Raji (cell line): ENCODE measurements around the gene FAM170B.

ENCODE experiments used
- POLR2A ChIP-seq: IDR thresholded peaks from 2 replicates; pipeline ENCODE4 v1.6.1; 2011; ENCODE audit warnings: low read depth, low read length, control low read depth; ENCODE audit not compliant: insufficient read depth

The FAM170B gene

DNA sequence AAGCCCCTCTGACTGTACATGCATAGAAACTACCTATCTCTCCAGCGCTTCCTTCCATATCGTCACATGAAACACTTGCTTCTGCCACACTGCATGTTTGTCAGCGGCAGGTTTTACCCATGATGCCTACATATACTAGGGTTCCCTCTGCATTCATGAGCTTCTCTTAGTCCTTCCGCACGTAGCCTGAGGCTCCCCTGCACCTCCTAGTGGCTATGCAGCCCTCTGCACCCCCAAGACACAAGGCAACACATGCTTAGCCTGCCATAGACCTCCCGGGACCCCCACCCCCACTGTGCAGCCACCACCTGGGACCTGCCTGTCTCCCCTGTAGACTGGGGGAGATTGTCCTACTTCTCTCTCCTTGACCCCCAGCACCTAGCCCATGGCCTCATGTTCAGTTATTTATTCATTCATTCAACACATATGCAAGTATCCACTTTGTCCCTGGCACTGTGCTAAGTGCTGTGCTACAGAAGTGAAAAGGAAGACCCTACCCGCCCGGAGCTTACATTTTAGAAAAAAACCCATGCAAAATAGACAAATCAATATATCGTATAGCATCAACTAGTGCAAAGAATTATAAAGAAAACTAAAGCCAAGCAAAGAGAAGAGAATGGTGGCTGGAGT lies 30.9 kb upstream of the FAM170B start:
- no peak for TF ChIP-seq POLR2A

DNA sequence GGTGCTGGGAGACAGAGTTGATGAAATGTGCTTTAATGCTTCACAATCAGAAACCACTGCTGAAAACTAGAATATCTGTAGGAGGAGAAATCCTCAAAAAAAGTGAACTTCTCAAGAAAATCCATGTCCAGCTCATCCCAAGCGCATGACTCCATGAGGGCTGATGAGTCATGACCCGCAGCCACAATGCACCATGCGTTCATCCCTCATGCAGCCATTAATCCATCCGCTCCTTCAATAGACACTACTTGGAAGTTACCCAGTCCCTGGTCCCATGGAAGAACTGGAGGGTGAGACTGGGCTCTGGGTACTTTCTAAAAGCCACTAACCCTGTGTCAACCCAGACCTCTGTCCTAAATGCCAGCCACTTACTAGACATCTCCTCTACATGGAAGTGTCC lies 29.9 kb upstream of the FAM170B start:
- no peak for TF ChIP-seq POLR2A

GRCh38 chr10:49162761-49163310 lies 29.0 kb upstream of the FAM170B start:
- no peak for TF ChIP-seq POLR2A

DNA sequence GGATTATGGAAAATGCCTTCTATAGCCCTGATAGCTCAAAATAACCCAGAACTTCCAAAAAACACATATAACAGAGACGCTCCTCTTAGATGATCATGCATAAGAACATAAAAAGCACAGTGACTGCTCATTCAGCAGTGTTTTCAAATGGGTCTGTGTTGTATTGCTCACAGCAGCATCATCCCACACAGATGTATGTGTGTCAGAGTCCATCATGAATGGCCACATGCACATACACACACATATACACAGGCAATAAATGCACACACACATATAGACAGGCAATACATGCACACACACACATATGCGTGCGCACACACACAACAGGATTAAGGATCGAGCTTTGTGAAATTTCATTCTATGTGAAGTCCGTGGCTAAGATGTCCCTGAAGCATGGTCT lies 28.2 kb upstream of the FAM170B start:
- TF ChIP-seq POLR2A = no peak

DNA sequence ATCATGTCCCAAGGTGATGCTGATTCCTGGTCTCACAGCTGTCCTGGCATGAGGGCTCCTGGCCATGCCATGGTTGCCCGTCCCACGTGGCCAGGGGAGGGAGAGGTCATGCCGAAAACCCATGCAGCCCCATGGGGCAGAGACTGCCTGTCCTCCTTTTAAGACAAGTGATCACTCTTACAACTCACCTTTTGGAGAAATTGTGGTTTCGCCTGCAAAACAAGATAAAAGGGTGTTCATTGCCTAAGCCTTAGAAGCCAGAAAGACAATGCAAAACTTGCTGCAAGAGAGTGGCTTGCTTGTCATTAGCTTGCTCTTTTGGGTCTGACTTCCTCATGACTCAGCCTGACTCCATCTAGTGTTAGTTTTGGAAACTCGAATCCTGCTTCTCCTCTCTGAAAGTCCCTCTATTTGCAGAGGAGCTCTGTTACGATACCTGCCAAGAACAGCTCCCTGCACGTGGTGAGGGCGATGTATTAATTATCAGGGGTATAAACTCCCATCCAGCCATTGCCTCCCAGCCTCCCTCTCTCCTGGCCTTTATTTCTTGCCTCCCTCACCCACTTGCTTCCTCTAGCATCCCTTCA lies 27.7 kb upstream of the FAM170B start:
- TF ChIP-seq POLR2A = no peak

DNA sequence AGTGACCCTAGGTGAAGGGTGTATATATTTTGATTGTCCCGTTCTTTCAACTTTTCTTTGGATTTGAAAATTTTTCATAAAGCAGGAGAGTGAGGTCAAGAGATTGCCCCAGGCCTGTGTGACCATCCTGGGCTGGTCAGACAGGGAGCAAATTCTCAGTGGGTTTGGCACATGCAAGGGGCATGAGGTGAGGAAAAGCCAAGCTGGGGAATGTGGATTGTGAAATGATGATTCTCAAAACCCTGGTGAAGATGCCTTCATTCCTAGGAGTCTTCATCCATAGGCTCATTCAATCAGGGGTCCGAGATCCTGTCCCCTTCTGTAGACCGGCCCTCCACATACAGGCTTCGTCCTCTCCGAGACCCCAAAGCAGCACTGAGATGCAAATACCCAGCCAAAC lies 27.0 kb upstream of the FAM170B start:
- TF ChIP-seq POLR2A = no peak

DNA sequence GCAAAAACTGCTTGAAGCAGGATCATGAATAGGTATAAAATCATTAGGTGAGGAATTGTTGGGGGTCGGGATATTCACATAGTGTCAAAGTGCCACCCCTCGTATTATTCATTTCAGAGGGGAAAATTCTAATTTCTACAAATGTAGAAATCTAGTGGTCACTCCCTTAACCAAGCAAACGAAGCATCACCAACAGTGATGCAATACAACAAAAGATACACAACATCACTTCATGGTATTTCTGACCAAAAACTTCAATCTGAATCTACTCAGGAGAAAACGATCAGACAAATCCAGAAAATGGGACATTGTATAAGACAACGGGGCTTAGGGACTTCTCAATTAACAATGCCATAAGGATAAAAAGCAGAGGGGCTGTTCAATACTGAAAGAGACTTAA lies 26.3 kb upstream of the FAM170B start:
- TF ChIP-seq POLR2A = no peak

GRCh38 chr10:49158915-49159314 lies 25.1 kb upstream of the FAM170B start:
- TF ChIP-seq POLR2A = no peak

DNA sequence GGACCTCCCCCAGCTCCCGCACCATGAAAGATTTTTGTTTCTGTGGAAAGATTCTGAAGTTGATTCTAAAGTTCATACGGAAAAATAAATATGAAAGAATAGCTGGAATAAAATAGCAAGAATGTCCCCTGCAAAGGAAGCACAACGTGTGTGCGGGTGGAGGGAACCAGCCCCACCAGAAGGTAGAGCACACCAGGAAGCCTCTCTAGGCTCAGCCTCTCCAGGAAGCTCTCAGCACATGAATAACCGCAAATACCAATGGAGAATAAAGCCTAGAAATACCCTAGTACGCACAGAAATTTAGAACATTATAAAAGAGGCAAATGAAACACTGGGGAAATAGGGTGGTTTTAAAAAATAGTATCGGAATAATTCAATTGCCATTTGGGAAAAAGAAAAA lies 24.6 kb upstream of the FAM170B start:
- TF ChIP-seq POLR2A = no peak

DNA sequence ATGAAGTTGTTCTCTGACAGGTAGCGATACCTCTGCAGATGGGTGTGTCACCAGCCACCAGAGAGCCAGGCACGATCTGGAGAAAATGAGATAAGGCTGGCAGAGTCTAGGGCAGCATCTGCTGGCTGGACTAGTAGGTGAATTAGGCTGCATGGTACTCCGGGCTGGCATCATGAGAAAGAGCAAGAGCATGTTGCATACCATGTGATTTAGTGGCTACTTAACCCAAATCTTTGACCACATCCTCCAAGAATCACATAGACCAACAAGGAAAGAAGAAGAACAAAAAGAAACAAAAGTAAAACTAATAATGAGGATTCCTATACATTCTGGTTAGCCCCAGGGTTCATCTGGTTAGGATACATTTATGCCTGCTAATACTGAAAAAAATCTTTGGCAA lies 23.4 kb upstream of the FAM170B start:
- no peak for TF ChIP-seq POLR2A

DNA sequence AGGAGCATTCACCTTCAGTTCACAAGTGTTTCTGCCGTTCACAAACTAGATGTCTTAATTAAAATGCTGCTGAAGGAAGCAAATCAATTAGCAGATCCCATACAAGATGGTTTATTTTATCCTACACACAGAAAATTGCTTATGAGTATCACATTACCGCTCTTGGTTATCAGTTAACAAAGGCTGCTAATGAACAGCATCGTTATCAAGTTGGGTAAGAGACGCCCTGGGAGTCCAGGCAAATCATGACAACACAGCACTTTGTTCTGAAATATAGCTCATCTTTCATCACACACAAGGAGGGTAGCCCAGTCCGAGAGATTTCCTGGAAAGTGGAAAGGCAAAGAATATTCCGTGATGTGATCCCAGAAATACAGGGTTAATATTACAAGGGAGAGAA lies 20.8 kb upstream of the FAM170B start:
- TF ChIP-seq POLR2A = no peak

DNA sequence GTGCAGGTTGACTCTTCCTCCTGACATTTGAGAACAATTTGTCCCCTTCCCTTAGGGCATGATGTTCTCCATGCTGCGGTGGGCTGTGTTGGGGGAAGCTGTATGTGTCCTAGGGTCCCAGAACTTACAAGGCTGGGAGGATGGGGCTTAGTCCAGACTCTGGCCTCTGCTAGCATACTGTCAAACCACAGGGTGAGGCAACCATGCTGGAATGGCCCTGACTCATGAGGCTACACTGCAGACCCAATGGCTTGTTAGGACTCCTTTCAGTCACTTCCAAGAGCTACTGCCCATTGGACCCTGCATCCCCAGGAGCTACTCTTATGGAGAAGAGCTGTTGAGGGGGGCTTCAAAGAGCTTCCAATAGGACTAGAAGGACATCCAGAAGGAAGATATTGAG lies 20.1 kb upstream of the FAM170B start:
- TF ChIP-seq POLR2A = no peak

DNA sequence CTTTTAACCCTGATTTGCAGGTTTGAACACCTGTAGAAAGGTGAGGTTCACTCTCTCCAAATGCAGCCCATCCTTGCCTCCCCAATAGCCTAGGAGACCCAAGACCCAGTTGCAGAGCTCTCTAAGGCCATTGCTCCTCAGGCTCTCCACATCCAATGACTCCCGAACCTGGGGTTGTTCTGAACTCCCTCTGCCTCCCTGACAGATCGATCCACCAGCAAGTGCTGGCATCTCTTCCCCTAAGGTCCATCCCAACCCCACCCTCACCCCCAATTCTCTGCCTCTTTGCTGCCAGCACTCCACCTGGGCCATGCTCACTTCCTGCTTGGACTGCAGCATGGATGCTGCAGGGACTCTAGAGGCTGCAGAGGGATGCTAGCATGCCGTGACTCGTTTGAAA lies 19.3 kb upstream of the FAM170B start:
- TF ChIP-seq POLR2A = no peak

GRCh38 chr10:49152663-49153062 lies 18.8 kb upstream of the FAM170B start:
- no peak for TF ChIP-seq POLR2A

GRCh38 chr10:49152037-49152436 lies 18.2 kb upstream of the FAM170B start:
- no peak for TF ChIP-seq POLR2A

DNA sequence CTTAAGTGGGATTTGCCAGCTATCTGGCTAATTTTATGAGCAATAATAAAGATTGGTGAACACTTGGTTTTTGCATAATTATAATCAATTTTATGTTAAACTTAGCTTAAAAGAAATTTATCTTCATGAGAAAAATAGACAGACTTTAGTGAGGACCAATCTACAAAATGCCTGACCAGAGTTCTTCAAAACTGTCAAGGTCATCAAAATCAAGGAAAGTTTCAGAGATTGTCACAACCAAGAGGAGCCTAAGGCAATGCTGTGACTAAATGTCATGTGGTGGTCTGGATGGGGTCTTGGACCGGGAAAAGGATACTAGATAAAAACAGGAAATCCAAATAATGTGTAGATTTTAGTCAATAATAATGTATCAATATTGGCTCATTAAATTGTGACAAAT lies 17.7 kb upstream of the FAM170B start:
- no peak for TF ChIP-seq POLR2A

- TF ChIP-seq POLR2A = no peak
These were observed 17.2 kb upstream of the FAM170B start for GRCh38 chr10:49151025-49151445.

- no peak for TF ChIP-seq POLR2A
These were observed 16.6 kb upstream of the FAM170B start for GRCh38 chr10:49150426-49150825.

DNA sequence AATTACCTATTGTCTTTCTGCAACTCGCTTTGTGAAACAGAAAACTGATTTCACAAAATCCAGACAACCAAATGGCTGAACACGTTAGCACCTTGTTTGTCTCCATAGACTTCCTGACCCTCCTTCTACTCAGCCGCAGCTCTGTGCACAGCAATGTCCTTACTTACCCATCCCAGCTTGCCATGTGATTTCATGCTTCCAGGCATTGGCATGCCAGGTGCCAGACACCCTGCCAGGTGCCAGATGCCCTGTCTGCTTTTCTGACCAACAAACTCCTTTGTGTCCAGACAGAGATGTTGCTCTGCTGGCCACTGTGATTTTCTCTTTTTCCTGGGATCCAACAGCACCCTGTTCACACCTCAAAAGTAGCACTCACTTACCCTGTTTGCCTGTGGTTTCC lies 16.1 kb upstream of the FAM170B start:
- no peak for TF ChIP-seq POLR2A
